Hepatic stellate cell (primary cell): ENCODE data around the gene CCDC78.

Experiments
- DNase-seq: peaks from one replicate; pipeline ENCODE4 v3.0.0; 2011; ENCODE audit warnings: low spot score

Gene CCDC78

DNA sequence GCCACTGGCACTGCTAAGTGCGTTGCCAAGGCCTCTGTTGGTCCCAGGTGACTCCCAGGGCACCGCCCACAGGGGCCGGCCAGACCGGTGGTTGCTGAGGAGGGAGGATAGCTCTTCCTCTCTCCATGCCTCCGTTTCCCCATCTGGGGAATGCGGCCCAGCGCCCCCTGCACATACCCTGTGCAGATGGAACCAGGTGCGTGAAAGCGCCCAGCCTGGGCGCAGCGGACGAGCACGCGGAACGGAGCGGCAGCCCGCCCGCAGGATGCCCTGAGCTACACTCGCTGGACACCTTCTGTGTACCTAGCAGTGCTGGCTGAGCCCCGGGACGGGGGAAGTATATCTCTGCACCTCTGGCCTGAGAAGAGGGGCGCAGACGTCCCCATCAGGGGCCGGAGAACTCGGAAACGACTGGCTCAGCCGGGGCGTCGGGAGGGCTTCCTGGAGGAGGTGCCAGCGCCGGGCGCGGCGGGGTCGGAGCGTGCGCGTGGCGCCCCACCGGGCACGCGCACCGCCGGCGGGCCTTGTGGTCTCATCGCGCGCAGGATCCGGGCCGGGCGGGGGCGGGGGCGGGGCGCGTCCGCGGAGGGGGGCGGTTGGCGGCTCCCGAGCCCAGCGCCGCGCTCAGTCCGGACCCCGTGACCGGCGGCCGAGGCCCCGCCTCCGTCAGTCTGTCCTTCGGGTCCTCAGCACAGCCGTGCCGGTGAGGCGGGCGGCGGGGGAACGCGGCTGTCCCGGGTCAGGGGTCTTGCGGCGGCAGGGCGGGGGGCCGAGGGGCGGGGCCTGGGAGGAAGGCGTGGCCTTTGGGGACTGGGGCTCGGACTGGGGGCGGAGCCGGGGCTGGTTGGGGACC is at the start of gene CCDC78, which contains the start of gene HAGHL:
TSS of gene CCDC78 (minus strand) at position 6 of the 853 bp plus-strand sequence. CDS start 76 bp downstream, outside the sequence.
TSS of gene HAGHL (plus strand) at position 669 of the 853 bp plus-strand sequence. CDS start 404 bp downstream, outside the sequence.
- no peak for DNase-seq

GRCh38 chr16:775236-775796 is 49.1 kb upstream of the CCDC78 start:
- no peak for DNase-seq

DNA sequence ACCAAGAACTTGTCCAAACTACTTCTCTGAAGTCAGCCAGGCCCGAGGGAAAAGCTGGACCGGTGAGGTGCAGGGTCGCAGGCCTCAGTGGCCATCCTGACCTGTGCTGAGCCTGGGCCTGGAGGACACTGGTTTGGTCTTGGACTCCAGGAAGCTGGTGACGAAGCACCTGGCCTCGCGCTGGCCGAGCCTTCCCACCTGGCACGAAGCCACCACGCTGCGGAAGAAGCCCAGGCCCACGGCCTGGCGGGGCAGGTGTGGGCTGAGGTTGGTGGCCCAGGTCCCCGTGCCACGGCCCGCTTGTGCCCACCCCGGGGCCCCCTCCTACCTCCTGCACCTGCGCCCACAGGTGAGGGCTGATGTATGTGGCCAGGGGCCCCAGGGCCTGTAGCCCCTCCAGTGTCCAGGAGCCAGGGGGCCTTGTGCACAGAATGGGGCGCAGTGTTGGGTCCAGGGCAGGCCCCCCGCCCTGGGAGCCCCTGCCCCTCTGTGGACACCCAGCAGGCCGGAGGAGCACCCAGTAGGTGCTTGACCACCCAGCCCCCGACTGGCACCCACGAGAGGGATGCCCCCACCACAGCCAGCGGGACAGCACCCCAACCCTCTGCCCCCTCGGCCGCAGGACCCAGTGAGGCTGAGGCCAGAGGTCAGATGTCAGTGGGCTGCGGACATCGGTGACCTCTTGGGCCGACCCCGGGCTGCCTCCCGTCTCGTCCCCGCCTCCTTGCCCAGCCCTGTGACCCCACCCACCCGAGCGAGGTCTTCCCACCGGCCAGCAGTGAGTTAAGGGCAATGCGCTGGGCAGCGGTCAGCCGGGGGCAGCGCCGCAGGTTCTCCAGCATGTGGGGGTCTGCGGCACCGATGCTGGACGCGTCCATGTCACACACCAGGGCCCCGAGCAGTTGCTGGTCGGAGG is 48.1 kb upstream of the CCDC78 start:
- DNase-seq: no peak

DNA sequence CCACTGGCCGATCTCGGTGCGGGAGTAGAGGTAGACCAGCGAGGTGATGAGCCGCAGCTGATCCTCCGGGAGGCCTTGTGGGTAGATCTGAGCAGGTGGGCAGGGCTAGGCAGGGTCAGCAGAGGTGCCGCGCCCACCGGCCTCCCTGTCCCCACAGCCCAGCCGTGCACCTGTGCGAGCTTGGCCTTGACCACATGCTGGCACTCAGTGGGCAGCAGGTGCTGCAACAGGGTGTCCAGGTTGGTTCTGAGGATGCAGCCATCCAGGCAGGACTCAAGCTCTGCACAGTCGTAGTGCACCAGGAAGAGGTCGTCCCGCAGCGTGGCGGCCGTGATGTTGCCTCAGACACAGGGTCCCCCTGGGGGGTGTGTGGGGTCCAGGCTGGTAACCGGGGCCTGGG is 46.7 kb upstream of the CCDC78 start:
- no peak for DNase-seq

GRCh38 chr16:770411-770810 is 44.2 kb upstream of the CCDC78 start:
- DNase-seq: no peak

GRCh38 chr16:769934-770333 is 43.7 kb upstream of the CCDC78 start:
- DNase-seq: no peak

GRCh38 chr16:769184-769784 is 43.0 kb upstream of the CCDC78 start:
- no peak for DNase-seq

DNA sequence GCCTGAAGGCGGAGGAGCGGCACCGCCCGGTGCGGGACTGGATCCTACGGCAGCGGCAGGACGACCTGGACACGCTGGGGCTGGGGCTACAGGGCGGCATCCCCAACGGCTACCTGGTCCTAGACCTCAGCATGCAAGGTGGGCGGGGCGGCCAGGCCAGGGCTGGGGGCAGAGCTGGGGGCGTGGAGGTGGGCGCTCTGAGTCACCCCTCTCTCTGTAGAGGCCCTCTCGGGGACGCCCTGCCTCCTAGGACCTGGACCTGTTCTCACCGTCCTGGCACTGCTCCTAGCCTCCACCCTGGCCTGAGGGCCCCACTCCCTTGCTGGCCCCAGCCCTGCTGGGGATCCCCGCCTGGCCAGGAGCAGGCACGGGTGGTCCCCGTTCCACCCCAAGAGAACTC is 42.2 kb upstream of the CCDC78 start:
- no peak for DNase-seq

- DNase-seq: no peak
These were observed 41.5 kb upstream of the CCDC78 start for GRCh38 chr16:767743-768235.

- DNase-seq: no peak
These were observed 40.8 kb upstream of the CCDC78 start for GRCh38 chr16:766820-767640.

DNA sequence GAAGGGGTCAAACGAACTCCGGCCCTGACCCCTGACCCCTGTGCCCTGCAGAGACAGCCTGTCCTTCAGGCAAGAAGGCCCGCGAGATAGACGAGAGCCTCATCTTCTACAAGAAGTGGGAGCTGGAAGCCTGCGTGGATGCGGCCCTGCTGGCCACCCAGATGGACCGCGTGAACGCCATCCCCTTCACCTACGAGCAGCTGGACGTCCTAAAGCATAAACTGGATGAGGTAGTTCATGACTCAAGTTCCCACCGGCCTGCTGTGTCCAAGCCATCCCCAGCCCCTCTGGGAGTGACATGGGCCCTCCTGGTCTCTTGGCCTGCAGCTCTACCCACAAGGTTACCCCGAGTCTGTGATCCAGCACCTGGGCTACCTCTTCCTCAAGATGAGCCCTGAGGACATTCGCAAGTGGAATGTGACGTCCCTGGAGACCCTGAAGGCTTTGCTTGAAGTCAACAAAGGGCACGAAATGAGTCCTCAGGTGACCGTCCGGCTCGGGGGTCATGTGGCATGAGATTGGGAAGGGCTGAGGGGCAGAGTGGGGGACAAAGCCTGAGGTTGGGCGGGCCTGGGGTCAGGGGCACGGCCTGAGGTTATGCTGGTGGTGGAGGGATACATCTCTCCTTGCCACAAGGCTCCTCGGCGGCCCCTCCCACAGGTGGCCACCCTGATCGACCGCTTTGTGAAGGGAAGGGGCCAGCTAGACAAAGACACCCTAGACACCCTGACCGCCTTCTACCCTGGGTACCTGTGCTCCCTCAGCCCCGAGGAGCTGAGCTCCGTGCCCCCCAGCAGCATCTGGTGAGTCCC is 40.0 kb upstream of the CCDC78 start:
- no peak for DNase-seq

DNA sequence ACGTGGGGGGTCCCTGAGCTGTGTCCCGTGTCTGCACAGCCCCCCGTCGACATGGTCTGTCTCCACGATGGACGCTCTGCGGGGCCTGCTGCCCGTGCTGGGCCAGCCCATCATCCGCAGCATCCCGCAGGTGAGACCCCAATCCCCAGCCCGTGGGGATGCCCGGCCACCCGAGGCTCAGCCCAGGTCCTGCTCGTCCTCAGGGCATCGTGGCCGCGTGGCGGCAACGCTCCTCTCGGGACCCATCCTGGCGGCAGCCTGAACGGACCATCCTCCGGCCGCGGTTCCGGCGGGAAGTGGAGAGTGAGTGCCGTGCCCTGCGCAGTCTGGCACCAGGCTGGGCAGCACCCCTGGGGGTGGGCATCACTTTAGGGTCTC is 39.2 kb upstream of the CCDC78 start:
- no peak for DNase-seq

DNA sequence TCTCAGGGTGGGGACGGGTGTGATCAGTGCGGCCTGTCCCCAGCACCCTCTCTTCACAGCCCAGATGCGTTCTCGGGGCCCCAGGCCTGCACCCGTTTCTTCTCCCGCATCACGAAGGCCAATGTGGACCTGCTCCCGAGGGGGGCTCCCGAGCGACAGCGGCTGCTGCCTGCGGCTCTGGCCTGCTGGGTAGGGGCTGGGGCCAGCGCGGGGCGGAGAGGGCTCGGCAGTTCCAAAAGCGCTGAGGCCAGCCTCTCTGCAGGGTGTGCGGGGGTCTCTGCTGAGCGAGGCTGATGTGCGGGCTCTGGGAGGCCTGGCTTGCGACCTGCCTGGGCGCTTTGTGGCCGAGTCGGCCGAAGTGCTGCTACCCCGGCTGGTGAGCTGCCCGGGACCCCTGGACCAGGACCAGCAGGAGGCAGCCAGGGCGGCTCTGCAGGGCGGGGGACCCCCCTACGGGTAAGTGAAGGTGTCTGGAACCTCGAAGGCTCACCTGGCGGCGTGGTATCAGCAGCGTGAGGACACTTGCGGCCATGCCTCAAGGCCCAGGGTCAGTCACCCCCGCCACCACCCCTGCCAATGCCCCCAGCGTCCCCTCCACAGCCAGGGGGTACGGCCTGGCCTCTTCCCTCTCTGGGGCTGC is 38.7 kb upstream of the CCDC78 start:
- DNase-seq: no peak

DNA sequence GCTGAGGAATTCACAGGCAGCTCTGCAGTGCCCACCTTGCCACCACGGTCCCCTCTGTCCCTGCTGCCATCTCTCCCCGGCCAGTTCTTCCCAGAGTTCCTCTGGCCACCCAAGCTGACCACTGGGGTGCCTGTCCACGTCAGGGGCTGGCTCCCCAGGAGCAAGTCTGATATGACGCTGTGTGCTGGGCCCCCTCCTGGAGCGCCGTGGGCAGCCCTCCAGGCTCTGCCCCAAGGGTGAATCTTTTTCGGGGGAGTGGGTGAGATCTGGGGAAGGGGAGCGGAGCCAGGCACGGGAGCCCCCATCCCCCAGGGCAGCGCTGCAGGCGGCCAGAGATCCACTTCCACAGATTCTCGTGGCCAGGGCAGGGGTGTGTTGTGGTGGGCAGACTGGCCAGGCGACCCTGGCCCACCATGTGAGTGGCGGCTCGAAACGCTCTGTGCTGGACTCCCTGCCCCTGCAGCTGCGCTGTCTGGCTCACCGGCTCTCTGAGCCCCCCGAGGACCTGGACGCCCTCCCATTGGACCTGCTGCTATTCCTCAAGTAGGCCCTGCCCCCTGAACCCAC is 38.0 kb upstream of the CCDC78 start:
- DNase-seq: no peak

- no peak for DNase-seq
These were observed 37.3 kb upstream of the CCDC78 start for GRCh38 chr16:763369-764183.

DNA sequence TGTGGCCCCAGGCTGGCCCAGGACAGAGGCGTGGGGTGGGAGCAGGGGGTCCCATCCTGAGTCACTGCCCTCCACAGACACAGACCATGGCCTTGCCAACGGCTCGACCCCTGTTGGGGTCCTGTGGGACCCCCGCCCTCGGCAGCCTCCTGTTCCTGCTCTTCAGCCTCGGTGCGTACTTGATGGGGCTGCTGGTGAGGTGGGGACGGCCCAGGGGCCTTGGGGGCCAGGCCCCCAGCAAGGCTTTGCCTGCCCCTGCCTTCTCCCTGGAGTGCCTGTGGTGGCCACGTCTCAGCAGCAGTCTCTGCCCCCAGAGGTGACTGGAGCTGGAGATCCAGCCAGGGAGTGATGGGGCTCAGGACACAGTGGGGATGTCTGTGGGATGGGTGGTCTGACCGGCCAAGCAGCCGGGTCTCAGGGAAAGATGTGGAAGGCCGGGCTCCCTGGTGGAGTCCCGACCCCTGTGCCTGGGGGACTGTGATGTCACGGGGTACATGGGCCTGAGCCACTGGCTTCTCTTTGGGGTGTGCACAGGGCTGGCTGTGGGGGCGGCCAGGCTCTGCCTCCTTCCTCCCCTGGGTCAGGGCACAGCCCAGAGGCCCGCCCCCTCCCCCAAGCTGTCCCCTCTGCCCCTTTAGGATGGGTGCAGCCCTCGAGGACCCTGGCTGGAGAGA is 36.5 kb upstream of the CCDC78 start:
- DNase-seq: no peak

DNA sequence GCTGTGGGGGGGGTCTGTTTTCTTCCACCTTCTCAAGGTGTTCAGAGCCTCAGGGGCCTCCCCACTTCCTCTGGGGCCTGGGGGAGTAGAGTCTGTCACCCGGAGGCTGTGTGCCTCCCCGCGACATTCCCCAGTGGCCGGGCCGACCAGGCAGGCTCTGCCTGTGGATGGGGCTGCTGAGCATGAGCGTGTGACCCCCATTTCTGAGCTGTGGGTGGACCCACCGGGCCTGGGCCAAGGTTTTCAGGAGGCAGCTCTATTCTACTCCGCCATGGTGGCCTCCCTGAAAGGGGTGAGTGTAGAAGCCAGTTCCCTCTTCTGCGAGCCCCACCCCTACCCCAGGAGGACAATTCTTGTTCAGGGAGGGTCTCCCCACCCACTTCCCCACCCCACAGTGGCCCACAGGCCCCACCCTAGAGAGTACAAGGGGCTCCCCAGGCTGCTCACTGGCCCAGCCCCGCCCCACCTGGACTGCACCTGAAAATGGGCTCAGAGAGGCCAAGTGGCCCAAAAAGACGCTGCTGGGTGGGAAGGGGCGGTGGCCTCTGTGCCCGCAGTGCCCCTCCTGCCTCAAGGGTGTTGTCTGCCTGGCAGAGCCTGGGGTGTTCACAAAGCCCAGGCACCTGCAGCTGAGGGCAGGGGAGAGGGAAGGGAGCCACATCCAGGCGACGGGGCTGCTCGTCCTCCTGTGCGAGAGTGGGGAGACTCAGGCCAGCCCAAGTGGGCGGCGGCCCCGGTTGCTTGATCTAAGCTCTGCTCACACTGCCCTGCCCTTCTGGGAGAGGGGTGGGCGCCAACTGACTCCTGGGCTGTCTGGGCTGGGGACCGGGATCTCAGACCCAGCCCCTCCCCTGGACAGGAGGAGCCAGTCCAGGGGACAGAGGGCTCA is 35.6 kb upstream of the CCDC78 start:
- DNase-seq: no peak
